Body of pancreas (tissue), 4 donors: Measurements from ENCODE around the gene TPD52L3.

Experiments used
- POLR2A ChIP-seq, 3 donors: fragments of 450-650 bp; IDR thresholded peaks; one replicate each; pipeline ENCODE4 v1.6.1; 2016; ENCODE audit warnings: antibody characterized with exemption in 3 of 3, mild to moderate bottlenecking in 2 of 3
- TF ChIP-seq, protein P1 (sequence below), 7 experiments: fragments of 450-650 bp in 4 of 7; fragments of 200-600 bp in 3 of 7; sonication (generic) in 3 of 7; IDR thresholded peaks; one replicate each; pipeline ENCODE4 v1.5.1; 2016 to 2019; ENCODE audit warnings: antibody characterized with exemption in 7 of 7

DNA sequence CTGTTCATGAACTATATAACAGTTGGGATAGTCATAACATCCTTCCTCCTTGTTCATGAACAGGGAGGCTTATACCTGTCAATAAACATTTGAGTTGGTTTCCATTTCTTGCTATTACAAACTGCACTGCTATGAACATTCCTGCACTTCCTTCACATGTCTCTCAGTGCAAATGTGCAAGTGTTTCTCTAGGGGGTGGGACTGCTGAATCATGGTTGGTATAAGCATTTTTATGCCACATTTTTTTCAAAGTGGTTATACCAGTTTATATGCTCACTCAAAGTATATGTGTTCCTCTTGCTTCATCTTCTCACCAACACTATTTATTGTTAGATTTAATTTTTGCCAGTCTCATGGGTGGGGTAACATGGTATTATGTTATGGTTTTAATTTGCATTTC lies 25.8 kb upstream of the TPD52L3 start:
- TF ChIP-seq, protein P1, sequence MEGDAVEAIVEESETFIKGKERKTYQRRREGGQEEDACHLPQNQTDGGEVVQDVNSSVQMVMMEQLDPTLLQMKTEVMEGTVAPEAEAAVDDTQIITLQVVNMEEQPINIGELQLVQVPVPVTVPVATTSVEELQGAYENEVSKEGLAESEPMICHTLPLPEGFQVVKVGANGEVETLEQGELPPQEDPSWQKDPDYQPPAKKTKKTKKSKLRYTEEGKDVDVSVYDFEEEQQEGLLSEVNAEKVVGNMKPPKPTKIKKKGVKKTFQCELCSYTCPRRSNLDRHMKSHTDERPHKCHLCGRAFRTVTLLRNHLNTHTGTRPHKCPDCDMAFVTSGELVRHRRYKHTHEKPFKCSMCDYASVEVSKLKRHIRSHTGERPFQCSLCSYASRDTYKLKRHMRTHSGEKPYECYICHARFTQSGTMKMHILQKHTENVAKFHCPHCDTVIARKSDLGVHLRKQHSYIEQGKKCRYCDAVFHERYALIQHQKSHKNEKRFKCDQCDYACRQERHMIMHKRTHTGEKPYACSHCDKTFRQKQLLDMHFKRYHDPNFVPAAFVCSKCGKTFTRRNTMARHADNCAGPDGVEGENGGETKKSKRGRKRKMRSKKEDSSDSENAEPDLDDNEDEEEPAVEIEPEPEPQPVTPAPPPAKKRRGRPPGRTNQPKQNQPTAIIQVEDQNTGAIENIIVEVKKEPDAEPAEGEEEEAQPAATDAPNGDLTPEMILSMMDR (IDR thresholded peaks at IDR 0.05), result no peak
- TF ChIP-seq POLR2A (IDR thresholded peaks at IDR 0.05), result no peak
